Activated T-cell treated with anti-CD3 and anti-CD28 coated beads for 1 hour (primary cell): ENCODE data around the gene TTC39A.
"Not testable (repeated sequence)": the region's sequence is repeated elsewhere in the genome, so short reads cannot be mapped to it uniquely, and the experiment has no call there.

Experiments used
- DNase-seq: peaks from one replicate; pipeline ENCODE4 v3.0.0-alpha.2; 2020; ENCODE audit warnings: low read depth

TTC39A gene

DNA sequence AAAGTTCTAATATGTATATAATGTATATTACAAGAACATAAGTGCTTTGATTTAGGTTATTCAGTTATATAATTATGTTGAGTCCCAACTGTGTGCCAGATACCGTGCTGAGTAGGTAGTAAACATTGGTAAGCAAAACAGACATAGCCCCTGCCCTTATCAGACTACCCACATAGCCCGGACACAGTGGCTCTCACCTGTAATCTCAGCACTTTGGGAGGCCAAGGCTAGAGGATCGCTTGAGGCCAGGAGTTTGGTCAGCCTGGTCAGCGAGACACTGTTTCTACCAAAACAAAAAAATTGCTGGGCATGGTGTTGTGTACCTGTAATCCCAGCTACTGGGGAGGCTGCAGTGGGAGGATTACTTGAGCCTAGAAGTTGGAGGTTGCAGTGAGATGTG, 63.6 kb downstream of the TTC39A start:
- no peak for DNase-seq

DNA sequence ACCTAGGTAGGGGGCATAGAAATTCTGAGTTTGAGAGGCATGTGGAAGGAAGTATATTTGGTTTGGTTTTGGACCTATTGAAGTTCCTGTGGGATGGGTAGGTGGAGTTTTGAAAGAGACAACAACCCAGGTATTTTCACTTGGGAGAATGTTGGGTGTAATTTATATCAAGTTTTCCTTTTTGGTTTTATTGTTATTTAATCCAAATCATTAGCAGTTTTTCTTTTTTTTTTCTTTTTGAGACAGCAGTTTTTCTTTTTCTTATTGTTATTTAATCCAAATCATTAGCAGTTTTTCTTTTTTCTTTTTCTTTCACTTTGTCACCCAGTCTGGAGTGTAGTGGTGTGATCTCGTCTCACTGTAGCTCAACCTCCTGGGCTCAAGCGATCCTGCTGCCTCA, 64.2 kb downstream of the TTC39A start:
- no peak for DNase-seq

DNA sequence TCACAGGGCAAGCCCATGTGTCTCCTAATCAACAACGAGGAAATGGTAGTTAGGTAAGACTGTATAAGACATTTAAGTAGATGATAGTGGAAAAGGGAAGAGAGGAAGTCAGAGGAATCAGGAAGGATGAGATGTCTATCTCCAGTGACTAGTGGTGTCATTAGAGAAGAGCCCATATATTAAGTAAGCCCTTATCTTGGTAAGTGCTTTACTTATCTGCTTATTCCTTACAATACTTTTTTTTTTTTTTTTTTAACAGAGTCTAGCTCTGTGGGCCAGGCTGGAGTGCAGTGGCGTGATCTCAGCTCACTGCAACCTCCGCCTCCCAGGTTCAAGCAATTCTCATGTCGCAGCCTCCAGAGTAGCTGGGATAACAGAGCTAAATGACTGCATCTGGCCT, 64.7 kb downstream of the TTC39A start:
- no peak for DNase-seq

DNA sequence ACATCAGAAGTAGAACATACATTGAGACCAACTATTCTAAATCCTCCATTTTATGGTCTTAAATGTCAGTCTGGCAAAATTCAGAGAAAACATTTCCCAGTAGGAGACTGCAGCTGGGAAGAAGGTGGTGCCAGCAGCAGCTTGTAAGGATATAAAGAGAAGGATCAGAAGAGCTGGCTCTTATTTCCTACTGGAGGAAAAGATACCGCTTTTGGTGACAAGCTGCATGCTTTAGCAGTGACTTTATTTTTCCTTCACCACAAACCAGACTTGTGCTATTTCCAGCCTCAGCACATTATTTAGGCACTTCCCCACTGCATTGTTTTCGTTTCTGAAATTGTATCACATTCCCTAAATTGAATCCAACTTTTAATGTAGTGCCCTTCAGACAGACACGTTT, 65.9 kb downstream of the TTC39A start:
- no peak for DNase-seq

DNA sequence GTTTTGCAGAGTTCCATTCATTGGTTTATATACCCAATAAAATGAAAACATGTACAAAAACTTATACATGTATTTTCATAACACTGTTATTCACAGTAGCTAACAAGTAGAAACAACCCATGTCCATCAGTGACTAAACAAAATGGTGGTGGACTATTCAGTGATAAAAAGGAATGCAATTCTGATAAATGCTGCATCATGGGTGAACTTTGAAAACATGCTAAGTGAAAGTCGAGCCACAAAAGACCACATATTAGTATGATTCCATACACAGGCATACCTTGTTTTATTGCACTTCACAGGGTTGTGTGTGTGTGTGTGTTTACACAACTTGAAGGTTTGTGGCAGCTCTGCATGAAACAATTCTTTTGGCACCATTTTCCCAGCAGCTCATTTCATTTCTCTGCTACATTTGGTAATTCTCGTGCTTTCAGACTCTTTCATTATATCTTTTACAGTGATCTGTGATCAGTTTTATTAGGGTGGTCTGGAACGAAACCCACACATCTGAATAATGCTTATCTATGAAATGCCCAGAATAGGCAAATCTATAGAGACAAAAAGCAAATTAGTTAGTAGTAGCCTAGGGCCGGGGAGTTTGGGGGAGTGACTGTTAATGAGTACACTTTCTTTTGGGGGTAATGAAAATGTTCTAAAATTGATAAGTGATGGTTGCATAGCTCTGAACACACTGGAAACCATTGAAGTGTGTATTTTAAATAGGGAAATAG, 67.0 kb downstream of the TTC39A start:
- no peak for DNase-seq

DNA sequence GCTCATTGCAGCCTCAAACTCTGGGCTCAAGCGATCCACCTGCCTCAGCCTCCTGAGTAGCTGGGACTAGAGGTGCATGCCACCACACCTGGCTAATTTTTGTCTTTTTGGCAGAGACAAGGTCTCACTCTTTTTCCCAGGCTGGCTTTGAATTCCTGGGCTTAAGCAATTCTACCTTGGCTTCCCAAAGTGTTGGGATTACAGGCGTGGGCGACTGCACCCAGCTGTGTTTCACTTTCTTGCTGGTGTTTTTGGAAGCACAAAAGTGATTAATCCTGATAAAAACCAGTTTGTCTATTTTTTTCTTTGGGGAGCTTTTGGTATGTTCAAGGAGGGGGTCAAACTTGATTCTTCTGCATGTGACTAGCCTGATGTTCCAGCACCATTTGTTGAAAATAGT, 75.0 kb downstream of the TTC39A start:
- no peak for DNase-seq

DNA sequence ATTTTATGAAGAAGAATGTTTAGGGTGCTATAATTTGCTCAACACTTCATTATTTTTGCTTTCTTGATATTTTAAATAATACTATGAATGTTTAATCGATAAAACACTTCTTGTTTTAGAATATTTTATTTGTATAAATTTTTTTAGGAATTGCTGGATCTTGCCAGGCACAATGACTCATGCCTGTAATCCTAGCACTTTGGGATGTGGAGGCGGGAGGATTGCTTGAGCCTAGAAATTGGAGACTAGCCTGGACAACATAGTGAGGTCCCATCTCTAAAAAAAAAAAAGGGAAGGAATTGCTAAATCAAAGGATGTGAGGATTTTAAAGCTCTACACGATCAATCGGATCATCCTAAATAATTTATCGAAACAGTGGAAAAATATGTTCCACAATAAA, 76.7 kb downstream of the TTC39A start:
- no peak for DNase-seq

DNA sequence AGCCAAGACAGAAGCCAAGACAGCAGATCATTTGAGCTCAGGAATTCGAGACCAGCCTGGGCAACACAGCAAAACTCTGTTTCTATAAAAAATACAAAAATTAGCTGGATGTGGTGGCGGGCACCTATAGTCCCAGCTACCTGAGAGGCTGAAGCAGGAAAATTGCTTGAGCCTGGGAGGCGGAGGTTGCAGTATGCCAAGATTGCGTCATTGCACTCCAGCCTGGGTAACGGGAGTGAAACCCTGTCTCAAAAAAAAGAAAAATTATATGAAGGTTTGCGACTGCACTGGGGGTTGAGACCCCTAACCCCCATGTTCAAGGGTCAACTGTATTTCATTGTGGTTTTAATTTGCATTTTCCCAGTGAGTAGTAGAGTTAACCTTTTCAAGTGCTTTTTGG, 78.0 kb downstream of the TTC39A start:
- no peak for DNase-seq

DNA sequence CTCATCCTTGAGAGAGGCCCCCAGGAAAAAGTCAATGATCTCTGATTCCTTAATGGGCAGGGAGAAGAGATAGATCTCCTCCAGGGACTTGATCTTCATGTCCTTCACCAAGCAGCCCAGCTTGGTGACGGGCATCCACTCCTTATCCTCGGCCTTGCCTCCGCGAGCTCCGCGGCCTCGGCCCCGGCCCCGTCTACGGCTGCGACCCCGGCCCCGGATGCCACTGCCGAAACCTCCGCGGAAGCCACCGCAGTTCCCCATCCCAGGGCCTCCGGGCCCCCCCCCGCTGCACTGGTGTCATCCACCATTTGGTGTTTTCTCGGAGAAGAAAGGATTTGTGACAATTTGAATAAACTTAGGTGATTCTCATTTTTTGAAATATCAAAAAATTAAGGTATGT, 79.2 kb downstream of the TTC39A start:
- not testable (repeated sequence) for DNase-seq

DNA sequence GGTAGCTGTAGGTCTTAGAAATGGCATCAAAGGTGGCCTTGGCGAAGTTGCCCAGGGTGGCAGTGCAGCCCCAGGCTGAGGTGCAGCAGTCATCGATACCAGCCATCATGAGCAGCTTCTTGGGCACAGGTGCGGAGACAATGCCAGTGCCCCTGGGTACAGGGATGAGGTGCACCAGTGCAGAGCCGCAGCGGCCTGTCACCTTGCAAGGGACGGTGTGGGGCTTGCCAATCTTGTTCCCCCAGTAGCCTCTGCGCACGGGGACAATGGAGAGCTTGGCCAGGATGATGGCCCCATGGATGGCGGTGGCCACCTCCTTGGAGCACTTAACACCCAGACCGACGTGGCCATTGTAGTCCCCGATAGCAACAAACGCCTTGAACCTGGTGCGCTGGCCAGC, 79.6 kb downstream of the TTC39A start:
- DNase-seq: not testable (repeated sequence)

DNA sequence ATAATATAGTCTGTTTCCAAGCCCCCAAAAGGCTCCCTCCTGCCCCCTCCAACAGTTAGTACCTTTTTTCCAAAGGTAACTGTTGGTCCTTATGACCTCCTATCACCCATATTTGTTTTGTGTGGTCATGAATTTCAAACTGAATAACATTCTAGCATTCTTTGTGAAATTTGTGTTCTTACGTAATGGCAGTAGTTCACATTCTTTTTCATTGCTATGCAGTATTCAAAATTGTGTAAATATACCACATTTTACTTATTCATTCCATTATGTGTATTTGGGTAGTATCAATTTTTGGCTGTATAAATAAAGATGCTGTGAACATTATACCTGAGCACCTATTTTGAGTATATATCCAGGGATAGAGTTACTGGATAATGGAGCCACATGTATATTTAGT, 80.9 kb downstream of the TTC39A start:
- DNase-seq: no peak

DNA sequence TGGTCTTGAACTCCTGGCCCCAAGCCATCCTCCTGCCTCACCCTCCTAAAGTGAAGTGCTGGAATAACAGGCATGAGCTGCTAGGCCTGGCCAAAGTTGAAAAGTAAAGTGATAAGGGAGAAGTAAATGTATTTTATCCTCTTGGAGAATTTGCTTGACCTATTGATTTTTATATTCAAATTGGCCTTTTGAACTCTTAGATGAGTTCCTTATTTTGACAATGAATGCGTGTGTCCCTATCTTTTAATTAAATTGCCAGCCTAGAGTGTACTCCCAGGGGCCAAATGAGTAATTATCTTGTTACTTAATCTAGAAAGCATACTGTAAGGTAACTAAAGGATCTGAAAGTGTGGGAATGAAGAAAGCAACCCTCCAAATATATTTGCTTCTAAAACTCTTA, 82.9 kb downstream of the TTC39A start:
- DNase-seq: no peak

DNA sequence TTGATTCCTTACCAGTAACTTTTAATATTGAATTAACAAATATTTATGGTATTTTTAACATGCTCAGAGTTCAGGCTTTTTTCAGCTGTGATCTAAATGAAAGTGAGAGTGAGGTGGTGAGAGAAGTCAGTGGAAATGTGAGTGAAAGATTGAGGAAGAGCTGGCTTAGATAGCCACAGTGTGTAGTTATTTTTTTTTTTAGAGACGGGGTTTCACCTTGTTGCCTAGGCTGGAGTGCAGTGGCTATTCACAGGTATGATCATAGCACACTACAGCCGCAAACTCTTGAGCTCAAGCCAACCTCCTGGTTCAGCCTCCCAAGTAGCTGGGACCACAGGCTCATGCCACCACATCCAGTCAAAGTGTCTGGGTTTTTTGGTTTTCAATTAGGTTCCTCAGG, 83.3 kb downstream of the TTC39A start:
- DNase-seq: no peak

DNA sequence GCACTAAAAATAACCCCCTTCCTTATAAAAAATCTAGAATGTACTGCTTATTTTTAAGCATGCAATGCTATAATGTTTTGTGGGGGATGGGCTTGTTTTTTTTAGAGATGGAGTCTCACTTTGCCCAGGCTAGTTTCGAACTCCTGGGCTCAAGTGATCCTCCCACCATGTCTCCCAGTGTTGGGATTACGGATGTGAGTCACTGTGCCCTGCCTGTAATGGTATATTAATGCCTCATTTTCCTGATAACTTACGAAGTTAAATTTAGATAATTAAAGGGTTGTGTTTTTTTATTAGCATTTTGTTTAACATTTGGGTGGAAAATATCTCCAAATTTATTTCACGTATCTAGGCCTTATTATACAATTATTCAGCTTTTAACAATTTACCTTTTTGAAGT, 87.8 kb downstream of the TTC39A start:
- no peak for DNase-seq

DNA sequence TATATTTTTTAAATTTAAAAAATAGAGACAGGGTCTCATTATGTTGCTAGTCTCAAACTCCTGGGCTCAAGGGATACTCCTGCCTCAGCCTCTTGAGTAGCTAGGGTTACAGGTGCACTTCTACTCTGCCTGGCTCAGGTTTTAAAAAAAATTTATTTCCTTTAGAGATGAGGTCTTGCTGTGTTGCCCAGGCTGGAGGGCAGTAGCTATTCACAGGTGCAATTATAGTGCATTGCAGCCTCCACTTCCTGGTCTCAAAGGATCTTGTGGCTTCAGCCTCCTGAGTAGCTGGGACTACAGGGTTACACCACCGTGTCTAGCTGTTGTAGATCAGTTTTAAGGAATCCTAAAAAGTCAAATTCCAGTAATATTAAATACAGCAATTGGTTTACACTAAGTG, 89.2 kb downstream of the TTC39A start:
- DNase-seq: no peak

DNA sequence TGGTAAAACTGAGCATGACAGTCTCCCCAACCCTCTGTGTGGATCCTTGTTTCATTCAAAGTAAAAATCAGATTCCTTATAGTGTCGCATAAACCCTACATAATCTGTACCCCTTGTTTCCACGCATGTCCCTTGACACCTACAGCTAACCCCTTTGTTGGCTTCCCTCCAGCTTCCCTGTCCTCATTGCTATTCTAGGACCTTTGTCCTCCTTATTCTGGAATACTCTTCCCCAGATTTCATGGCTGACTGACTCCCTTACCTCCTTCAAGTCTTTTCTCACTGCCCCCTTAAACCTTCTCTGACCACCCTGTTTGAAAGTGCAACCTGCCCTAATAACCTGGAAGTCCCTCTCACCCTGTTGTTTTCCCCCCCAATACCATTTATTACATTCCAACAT, 90.3 kb downstream of the TTC39A start:
- no peak for DNase-seq

DNA sequence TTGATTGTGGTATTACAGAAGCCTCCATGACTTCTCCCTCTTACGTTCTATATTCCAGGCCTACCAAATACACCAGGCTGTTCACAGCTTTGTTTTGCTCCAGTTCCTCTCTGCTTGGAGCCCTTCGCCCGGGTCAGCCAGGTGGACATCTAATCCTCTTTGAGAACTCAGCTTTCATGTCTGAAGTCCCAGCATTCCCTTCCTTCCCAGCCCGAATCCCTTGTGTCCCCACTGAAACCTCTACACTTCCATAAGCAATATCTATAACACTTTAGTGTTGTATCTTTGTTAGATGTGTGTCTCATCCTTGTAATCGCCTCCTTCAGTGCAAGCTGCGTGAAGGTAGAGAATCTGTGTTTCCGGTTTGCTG, 92.3 kb downstream of the TTC39A start:
- DNase-seq: no peak

DNA sequence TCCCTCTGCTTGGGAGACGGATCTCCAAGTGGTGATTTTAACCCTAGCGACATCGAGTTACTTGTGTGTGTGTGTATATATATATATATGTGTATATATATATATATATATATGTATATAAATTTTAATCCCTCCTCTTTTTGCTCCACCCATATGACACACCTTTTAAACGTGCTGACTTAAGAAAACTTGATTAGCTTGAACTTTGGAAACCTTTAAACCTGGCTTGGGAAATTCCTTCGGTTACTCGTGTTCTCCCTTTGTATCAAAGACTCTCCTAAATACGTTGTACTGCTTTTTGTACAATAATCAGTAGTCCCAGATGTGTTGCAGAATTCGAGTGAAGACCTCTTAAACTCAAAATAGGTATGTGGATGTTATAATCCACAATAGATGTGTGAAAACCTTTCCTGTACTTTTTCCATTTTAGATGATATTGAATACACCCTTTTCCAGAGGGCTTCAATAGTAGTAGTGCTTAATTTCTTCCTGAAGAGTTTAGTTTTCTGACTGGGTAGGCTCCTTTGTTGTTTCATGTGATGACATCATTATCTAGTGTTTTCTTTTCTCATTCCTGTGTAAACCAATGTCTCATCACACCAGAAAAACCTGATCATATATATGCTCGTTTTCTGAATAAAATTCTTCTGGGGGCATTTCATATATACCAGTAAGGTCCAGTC, 92.9 kb downstream of the TTC39A start:
- DNase-seq: no peak
